Natural killer cell (primary cell): Measurements from ENCODE around the gene PERM1. TPM values are rescaled to one million over a fixed set of nuclear protein-coding genes. Genes with fewer than 3 reads are reported as not detected.

ENCODE experiments used
- ATAC-seq, 3 donors: fragments of 150-1000 bp in 2 of 3; fragments of 200-7000 bp in 1 of 3; cut with Tn5 transposase; 1 replicate in 1 of 3; 2 replicates in 2 of 3; pipeline ENCODE4 v1.10.0; 2021; ENCODE audit warnings: mild to moderate bottlenecking in 2 of 3, moderate library complexity in 2 of 3
- DNase-seq, 2 donors: peaks; one replicate each; pipeline versions ENCODE4 v3.0.0 to v3.0.0-alpha.2; 2013 to 2021; ENCODE audit warnings: mixed read lengths in 1 of 2
- H3K27ac ChIP-seq: one replicate; pipeline ENCODE4 v1.5.1; 2013; ENCODE audit warnings: mild to moderate bottlenecking, low read length
- H3K27me3 ChIP-seq: one replicate; pipeline ENCODE4 v1.6.1; 2013; ENCODE audit warnings: low read length; ENCODE audit not compliant: control insufficient read depth, insufficient read depth
- H3K36me3 ChIP-seq: one replicate; pipeline ENCODE4 v1.6.1; 2013; ENCODE audit warnings: low read length; ENCODE audit not compliant: control insufficient read depth, insufficient read depth
- H3K4me1 ChIP-seq: one replicate; pipeline ENCODE4 v1.6.1; 2013; ENCODE audit warnings: low read length; ENCODE audit not compliant: control insufficient read depth, insufficient read depth
- H3K4me3 ChIP-seq: one replicate; pipeline ENCODE4 v1.5.1; 2013; ENCODE audit warnings: low read length
- H3K9me3 ChIP-seq: one replicate; pipeline ENCODE4 v1.6.1; 2013; ENCODE audit warnings: low read length; ENCODE audit not compliant: control insufficient read depth, insufficient read depth
- H3K27ac Mint-ChIP-seq, 2 donors: one replicate each; pipeline ENCODE4 v1.8.0; 2022; ENCODE audit warnings: mild to moderate bottlenecking in 2 of 2, mixed read lengths in 2 of 2, moderate library complexity in 1 of 2
- H3K27me3 Mint-ChIP-seq, 2 donors: one replicate each; pipeline ENCODE4 v1.8.0; 2022; ENCODE audit warnings: low read depth in 2 of 2, mixed read lengths in 2 of 2
- H3K36me3 Mint-ChIP-seq: one replicate; pipeline ENCODE4 v1.8.0; 2022; ENCODE audit warnings: mixed read lengths
- H3K4me1 Mint-ChIP-seq, 2 donors: one replicate each; pipeline ENCODE4 v1.8.0; 2022; ENCODE audit warnings: mixed read lengths in 2 of 2
- H3K4me3 Mint-ChIP-seq: one replicate; pipeline ENCODE4 v1.8.0; 2022; ENCODE audit warnings: mild to moderate bottlenecking, moderate library complexity, mixed read lengths
- H3K9me3 Mint-ChIP-seq, 2 donors: one replicate each; pipeline ENCODE4 v1.8.0; 2022; ENCODE audit warnings: mixed read lengths in 2 of 2
- WGBS: methylation state at CpG from one replicate; pipeline ENCODE4 v1.1.7; 2013; ENCODE audit warnings: missing lambda C conversion rate; ENCODE audit not compliant: insufficient coverage; 5-methylcytosine and 5-hydroxymethylcytosine counted together
- intact Hi-C: fragments of 100-400 bp; cut with micrococcal nuclease; formaldehyde crosslinking; loops from one replicate; pipeline ENCODE4 v1.14.2; 2022
- total RNA-seq, 4 donors: library from RNA; stranded (reverse); fragments of 120-200 nt in 1 of 4; gene quantifications; one replicate each; pipeline versions ENCODE4 v1.2.3 to v1.2.4, GENCODE V29; 2013 to 2022
- TF ChIP-seq, protein P1 (sequence below): fragments of 200-600 bp; IDR thresholded peaks from one replicate; pipeline ENCODE4 v1.8.0; 2022; ENCODE audit warnings: antibody characterized with exemption

The PERM1 gene
- total RNA-seq, 3 donors from 2014 or later (not counting 1 experiment from before 2014, with no cell fraction given): not detected

- Histone ChIP-seq H3K4me3 (peak overlapping the region; percentile 50), H3K4me1 (peaks cover 43% of the 10 kb centered on the region), H3K27me3 (no peaks in the 10 kb centered on the region), H3K9me3 (no peaks in the 10 kb centered on the region), H3K36me3 (peaks cover 20% of the 10 kb centered on the region), H3K27ac (peak overlapping the region; percentile 50)
- Mint-ChIP-seq H3K4me3 (peak overlapping the region; percentile 94), H3K27ac (peak overlapping the region; percentile 43 to 73), H3K4me1 (peaks cover 22 to 30% of the 10 kb centered on the region in 2 donors), H3K9me3 (no peaks in the 10 kb centered on the region), H3K27me3 (no peaks in the 10 kb centered on the region), H3K36me3 (peaks cover 6% of the 10 kb centered on the region)
- intact Hi-C loops: no loop called here
- TF ChIP-seq, protein P1, sequence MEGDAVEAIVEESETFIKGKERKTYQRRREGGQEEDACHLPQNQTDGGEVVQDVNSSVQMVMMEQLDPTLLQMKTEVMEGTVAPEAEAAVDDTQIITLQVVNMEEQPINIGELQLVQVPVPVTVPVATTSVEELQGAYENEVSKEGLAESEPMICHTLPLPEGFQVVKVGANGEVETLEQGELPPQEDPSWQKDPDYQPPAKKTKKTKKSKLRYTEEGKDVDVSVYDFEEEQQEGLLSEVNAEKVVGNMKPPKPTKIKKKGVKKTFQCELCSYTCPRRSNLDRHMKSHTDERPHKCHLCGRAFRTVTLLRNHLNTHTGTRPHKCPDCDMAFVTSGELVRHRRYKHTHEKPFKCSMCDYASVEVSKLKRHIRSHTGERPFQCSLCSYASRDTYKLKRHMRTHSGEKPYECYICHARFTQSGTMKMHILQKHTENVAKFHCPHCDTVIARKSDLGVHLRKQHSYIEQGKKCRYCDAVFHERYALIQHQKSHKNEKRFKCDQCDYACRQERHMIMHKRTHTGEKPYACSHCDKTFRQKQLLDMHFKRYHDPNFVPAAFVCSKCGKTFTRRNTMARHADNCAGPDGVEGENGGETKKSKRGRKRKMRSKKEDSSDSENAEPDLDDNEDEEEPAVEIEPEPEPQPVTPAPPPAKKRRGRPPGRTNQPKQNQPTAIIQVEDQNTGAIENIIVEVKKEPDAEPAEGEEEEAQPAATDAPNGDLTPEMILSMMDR: no peak
- no peak for DNase-seq
- no peak for ATAC-seq
- WGBS: 22% methylated on average over 57 of the region's 57 CpGs
Measured at GRCh38 chr1:959731-960362, 22.0 kb downstream of the PERM1 start.

GRCh38 chr1:958823-959730 lies 22.8 kb downstream of the PERM1 start, which contains the start of gene NOC2L:
TSS of gene NOC2L (minus strand) at chr1:959256. CDS start at chr1:959240, 16 bp downstream.
- intact Hi-C loops: no loop called here
- DNase-seq: peak; percentile 94
- H3K27ac Mint-ChIP-seq: peak within 1 kb of the TSS; percentile 73 to 76
- ATAC-seq: peak; percentile 91 to 94 (median 92)
- TF ChIP-seq, protein P1: no peak
- H3K27me3 Mint-ChIP-seq: no peaks in the 10 kb centered on the region
- peak within 1 kb of the TSS; percentile 93 for H3K4me3 ChIP-seq
- H3K4me3 Mint-ChIP-seq: peak within 1 kb of the TSS; percentile 94
- peaks cover 43% of the 10 kb centered on the region for H3K4me1 ChIP-seq
- H3K36me3 ChIP-seq: peaks cover 27% of the 10 kb centered on the region
- no peaks in the 10 kb centered on the region for H3K9me3 ChIP-seq
- peak within 1 kb of the TSS; percentile 58 for H3K27ac ChIP-seq
- 7% methylated on average over 101 of the region's 101 CpGs for whole genome bisulfite sequencing
- H3K36me3 Mint-ChIP-seq: peaks cover 6% of the 10 kb centered on the region
- no peaks in the 10 kb centered on the region for H3K9me3 Mint-ChIP-seq
- peaks cover 23 to 30% of the 10 kb centered on the region in 2 donors for H3K4me1 Mint-ChIP-seq
- H3K27me3 ChIP-seq: no peaks in the 10 kb centered on the region

DNA sequence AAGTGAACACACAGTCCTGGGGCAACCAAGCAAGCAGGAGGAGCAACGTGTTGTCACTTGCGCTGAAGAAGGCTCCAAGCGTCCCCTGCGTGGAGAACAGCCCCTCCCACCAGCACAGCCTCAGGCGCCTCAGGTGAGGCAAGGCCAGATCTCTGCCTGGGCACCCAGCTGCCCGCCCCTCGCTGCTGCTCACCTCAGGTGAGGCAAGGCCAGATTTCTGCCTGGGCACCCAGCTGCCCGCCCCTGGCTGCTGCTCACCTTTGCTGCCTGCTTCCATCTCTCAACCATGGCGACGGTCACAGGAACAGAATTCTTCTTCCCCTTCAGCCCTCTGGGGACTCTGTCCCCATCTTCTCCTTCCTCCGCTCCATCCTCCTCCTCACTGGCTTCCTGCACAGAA lies 25.3 kb downstream of the PERM1 start:
- Histone ChIP-seq H3K27me3 (no peaks in the 10 kb centered on the region), H3K9me3 (no peaks in the 10 kb centered on the region), H3K27ac (no peak overlapping the region), H3K4me3 (no peak overlapping the region), H3K36me3 (peaks cover 49% of the 10 kb centered on the region), H3K4me1 (peaks cover 38% of the 10 kb centered on the region)
- DNase-seq (no peak), ATAC-seq (no peak)
- Mint-ChIP-seq H3K27ac (no peak overlapping the region), H3K4me3 (no peak overlapping the region), H3K4me1 (peaks cover 23 to 31% of the 10 kb centered on the region in 2 donors), H3K9me3 (no peaks in the 10 kb centered on the region), H3K36me3 (peaks cover 6% of the 10 kb centered on the region), H3K27me3 (no peaks in the 10 kb centered on the region)
- TF ChIP-seq, protein P1: no peak
- WGBS: 95% methylated on average over 11 of the region's 11 CpGs
- intact Hi-C loops: no loop called here
